Fibroblast of lung (primary cell): Measurements from ENCODE around the gene CD244. TPM values are rescaled to one million over a fixed set of nuclear protein-coding genes. Genes with fewer than 3 reads are reported as not detected.

Source experiments
- DNase-seq, 2 donors: peaks; one replicate each; pipeline versions ENCODE4 v3.0.0 to v3.0.0-alpha.2; 2010; ENCODE audit warnings: low read depth in 2 of 2
- H2AFZ ChIP-seq: 2 replicates; pipeline ENCODE4 v1.5.1; 2012; ENCODE audit warnings: low read length, control low read depth, inconsistent platforms
- H3K27ac ChIP-seq: 2 replicates; pipeline ENCODE4 v1.5.1; 2011; ENCODE audit warnings: low read length, control low read depth; ENCODE audit not compliant: insufficient read depth
- H3K27me3 ChIP-seq: 2 replicates; pipeline ENCODE4 v1.5.1; 2011; ENCODE audit warnings: mild to moderate bottlenecking, low read length; ENCODE audit not compliant: control insufficient read depth, insufficient read depth
- H3K36me3 ChIP-seq: 2 replicates; pipeline ENCODE4 v1.5.1; 2011; ENCODE audit warnings: low read length; ENCODE audit not compliant: control insufficient read depth, insufficient read depth
- H3K4me1 ChIP-seq: 2 replicates; pipeline ENCODE4 v1.5.1; 2011; ENCODE audit warnings: low read length; ENCODE audit not compliant: control insufficient read depth, insufficient read depth; ENCODE audit errors: extremely low read depth
- H3K4me2 ChIP-seq: 2 replicates; pipeline ENCODE4 v1.5.1; 2011; ENCODE audit warnings: low read length, control low read depth; ENCODE audit not compliant: insufficient read depth; ENCODE audit errors: extremely low read depth
- H3K4me3 ChIP-seq, 4 experiments: fragments of 200-600 bp in 1 of 4; sonication (generic) in 1 of 4; replicated peaks in 1 of 4; 2 replicates each; pipeline ENCODE4 v1.5.1; 2011 to 2016; ENCODE audit warnings: low read length in 4 of 4, low read depth in 3 of 4, mild to moderate bottlenecking in 3 of 4, control low read depth in 2 of 4, inconsistent platforms in 1 of 4, mixed read lengths in 1 of 4; ENCODE audit not compliant: insufficient read depth in 1 of 4; ENCODE audit errors: control extremely low read depth in 1 of 4
- H3K79me2 ChIP-seq: 2 replicates; pipeline ENCODE4 v1.5.1; 2012; ENCODE audit warnings: mild to moderate bottlenecking, low read length, inconsistent platforms; ENCODE audit not compliant: control insufficient read depth, insufficient read depth
- H3K9ac ChIP-seq: 2 replicates; pipeline ENCODE4 v1.5.1; 2011; ENCODE audit warnings: mild to moderate bottlenecking, low read length, control low read depth; ENCODE audit not compliant: insufficient read depth
- H3K9me3 ChIP-seq: 2 replicates; pipeline ENCODE4 v1.5.1; 2012; ENCODE audit warnings: low read depth, low read length; ENCODE audit not compliant: control insufficient read depth, insufficient read depth
- H4K20me1 ChIP-seq: 2 replicates; pipeline ENCODE4 v1.5.1; 2011; ENCODE audit warnings: low read length; ENCODE audit not compliant: control insufficient read depth, insufficient read depth; ENCODE audit errors: extremely low read depth
- EZH2 ChIP-seq: IDR thresholded peaks from 2 replicates; pipeline ENCODE4 v1.5.1; 2012; ENCODE audit warnings: low read length, control low read depth, mild to moderate bottlenecking; ENCODE audit errors: missing control alignments
- polyA plus RNA-seq, 2 donors: library from polyadenylated mRNA; depleted of rRNA in 1 of 2; stranded (reverse) in 1 of 2; unstranded in 1 of 2; fragments of >200 nt; gene quantifications; 2 replicates each; pipeline ENCODE4 v1.2.1, GENCODE V29; 2011 to 2012; ENCODE audit warnings: missing spikeins in 1 of 2
- total RNA-seq: library from RNA; depleted of rRNA; stranded (reverse); fragments of >200 nt; gene quantifications from 2 replicates; pipeline ENCODE4 v1.2.1, GENCODE V29; 2014
- TF ChIP-seq, protein P1 (sequence below), 2 donors: IDR thresholded peaks in 1 of 2; conservative IDR thresholded peaks in 1 of 2; 1 replicate in 1 of 2; 2 replicates in 1 of 2; pipeline ENCODE4 v1.5.1; 2011 to 2012; ENCODE audit warnings: low read length in 2 of 2, control low read depth in 1 of 2, inconsistent platforms in 1 of 2, low read depth in 1 of 2, mild to moderate bottlenecking in 1 of 2

Gene CD244
- total and polyA plus RNA-seq, 2 donors (not counting 1 experiment from before 2014, with no cell fraction given): not detected

GRCh38 chr1:160798439-160798838 is 64.2 kb downstream of the CD244 start:
- Histone ChIP-seq H3K4me3 (no peak overlapping the region), H3K9ac (no peak overlapping the region), H3K79me2 (no peaks in the 10 kb centered on the region), H4K20me1 (no peaks in the 10 kb centered on the region), H2AFZ (no peak overlapping the region), H3K4me2 (no peak overlapping the region), H3K9me3 (no peaks in the 10 kb centered on the region), H3K27ac (no peak overlapping the region), H3K36me3 (no peaks in the 10 kb centered on the region), H3K4me1 (no peaks in the 10 kb centered on the region), H3K27me3 (no peaks in the 10 kb centered on the region)
- TF ChIP-seq, protein P1, sequence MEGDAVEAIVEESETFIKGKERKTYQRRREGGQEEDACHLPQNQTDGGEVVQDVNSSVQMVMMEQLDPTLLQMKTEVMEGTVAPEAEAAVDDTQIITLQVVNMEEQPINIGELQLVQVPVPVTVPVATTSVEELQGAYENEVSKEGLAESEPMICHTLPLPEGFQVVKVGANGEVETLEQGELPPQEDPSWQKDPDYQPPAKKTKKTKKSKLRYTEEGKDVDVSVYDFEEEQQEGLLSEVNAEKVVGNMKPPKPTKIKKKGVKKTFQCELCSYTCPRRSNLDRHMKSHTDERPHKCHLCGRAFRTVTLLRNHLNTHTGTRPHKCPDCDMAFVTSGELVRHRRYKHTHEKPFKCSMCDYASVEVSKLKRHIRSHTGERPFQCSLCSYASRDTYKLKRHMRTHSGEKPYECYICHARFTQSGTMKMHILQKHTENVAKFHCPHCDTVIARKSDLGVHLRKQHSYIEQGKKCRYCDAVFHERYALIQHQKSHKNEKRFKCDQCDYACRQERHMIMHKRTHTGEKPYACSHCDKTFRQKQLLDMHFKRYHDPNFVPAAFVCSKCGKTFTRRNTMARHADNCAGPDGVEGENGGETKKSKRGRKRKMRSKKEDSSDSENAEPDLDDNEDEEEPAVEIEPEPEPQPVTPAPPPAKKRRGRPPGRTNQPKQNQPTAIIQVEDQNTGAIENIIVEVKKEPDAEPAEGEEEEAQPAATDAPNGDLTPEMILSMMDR (conservative IDR thresholded peaks at IDR 0.05 in 1 of 2, IDR thresholded peaks at IDR 0.05 in 1 of 2; ENCODE audit: low read depth in 1 of 2, low read length in 2 of 2): no peak
- TF ChIP-seq EZH2: no peak
- DNase-seq: no peak

- no peak overlapping the region for H3K4me3 ChIP-seq
- no peaks in the 10 kb centered on the region for H3K9me3 ChIP-seq
- TF ChIP-seq, protein P1 (conservative IDR thresholded peaks at IDR 0.05 in 1 of 2, IDR thresholded peaks at IDR 0.05 in 1 of 2; ENCODE audit: low read depth in 1 of 2, low read length in 2 of 2): no peak
- TF ChIP-seq EZH2: no peak
- no peaks in the 10 kb centered on the region for H3K4me1 ChIP-seq
- H3K9ac ChIP-seq: no peak overlapping the region
- no peak overlapping the region for H3K4me2 ChIP-seq
- no peaks in the 10 kb centered on the region for H3K36me3 ChIP-seq
- no peaks in the 10 kb centered on the region for H3K79me2 ChIP-seq
- no peak for DNase-seq
- no peaks in the 10 kb centered on the region for H4K20me1 ChIP-seq
- no peak overlapping the region for H2AFZ ChIP-seq
- H3K27me3 ChIP-seq: no peaks in the 10 kb centered on the region
- no peak overlapping the region for H3K27ac ChIP-seq
Observed at GRCh38 chr1:160797861-160798273, 64.8 kb downstream of the CD244 start.

DNA sequence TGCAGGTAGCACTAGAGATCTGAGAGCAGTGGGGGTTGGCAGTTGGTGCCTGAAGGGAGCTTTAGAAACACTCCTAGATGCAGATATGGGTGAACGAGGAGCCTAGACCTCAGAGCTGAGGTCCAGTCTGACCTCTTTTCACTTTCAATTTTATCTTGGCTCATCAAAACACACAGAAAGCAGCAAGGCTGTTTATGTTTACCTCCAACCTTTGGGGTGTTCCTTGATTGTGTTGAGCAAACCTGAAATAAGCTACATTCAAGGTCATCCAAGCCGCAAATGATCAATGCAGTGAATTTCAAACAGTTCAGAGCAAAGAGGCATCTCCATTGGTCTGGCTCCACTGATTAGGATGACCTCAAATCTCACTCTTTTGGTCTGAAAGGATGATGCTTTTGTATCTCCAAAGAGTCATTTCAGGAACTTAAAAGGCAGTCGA is 65.4 kb downstream of the CD244 start:
- Histone ChIP-seq H3K79me2 (no peaks in the 10 kb centered on the region), H4K20me1 (no peaks in the 10 kb centered on the region), H3K36me3 (no peaks in the 10 kb centered on the region), H3K4me2 (no peak overlapping the region), H2AFZ (no peak overlapping the region), H3K27ac (no peak overlapping the region), H3K4me3 (no peak overlapping the region), H3K9ac (no peak overlapping the region), H3K4me1 (no peaks in the 10 kb centered on the region), H3K27me3 (no peaks in the 10 kb centered on the region), H3K9me3 (no peaks in the 10 kb centered on the region)
- TF ChIP-seq, protein P1 (conservative IDR thresholded peaks at IDR 0.05 in 1 of 2, IDR thresholded peaks at IDR 0.05 in 1 of 2; ENCODE audit: low read depth in 1 of 2, low read length in 2 of 2): no peak
- no peak for TF ChIP-seq EZH2
- DNase-seq: no peak
